Measurements from ENCODE around the gene GKN1.

Gene GKN1

GRCh38 chr2:68946117-68946516, 28.3 kb upstream of the GKN1 start:
- Histone ChIP-seq H3K27ac (ENCODE audit: low read length, poor library complexity, severe bottlenecking) (no peak overlapping the region), H2AK5ac (ENCODE audit: low read length, severe bottlenecking) (no peak overlapping the region), H3K4me2 (ENCODE audit: low read length, poor library complexity, severe bottlenecking) (no peak overlapping the region), H3K14ac (ENCODE audit: low read length in 2 of 2) (no peak overlapping the region), H4K91ac (ENCODE audit: low read length) (no peak overlapping the region), H3K18ac (ENCODE audit: low read depth in 1 of 2, low read length in 2 of 2) (no peak overlapping the region), H3K4me1 (ENCODE audit: control insufficient read depth, insufficient read depth, low read depth, low read length) (peaks cover 10% of the 10 kb centered on the region), H3K36me3 (ENCODE audit: control insufficient read depth in 1 of 2, insufficient read depth in 2 of 2, low read depth in 1 of 2, low read length in 2 of 2) (no peaks in the 10 kb centered on the region), H3K9ac (ENCODE audit: low read length) (no peak overlapping the region), H3K79me1 (replicated peaks; ENCODE audit: low read length, poor library complexity, severe bottlenecking) (no peaks in the 10 kb centered on the region), H3K23ac (ENCODE audit: low read length in 2 of 2) (no peak overlapping the region), H3K4me3 (ENCODE audit: insufficient read depth in 1 of 2, low read depth in 1 of 2, low read length in 2 of 2) (no peak overlapping the region), H3K27me3 (ENCODE audit: control insufficient read depth in 1 of 2, insufficient read depth in 1 of 2, low read length in 2 of 2) (no peaks in the 10 kb centered on the region), H3K4ac (ENCODE audit: low read depth in 1 of 2, low read length in 2 of 2) (no peak overlapping the region), H2BK12ac (ENCODE audit: low read length in 2 of 2) (no peak overlapping the region), H3K9me3 (ENCODE audit: control insufficient read depth, low read length) (peaks cover 8% of the 10 kb centered on the region), H2BK15ac (ENCODE audit: low read depth, poor library complexity, severe bottlenecking) (no peak overlapping the region), H2BK120ac (ENCODE audit: low read depth, low read length) (no peak overlapping the region), H4K8ac (ENCODE audit: low read length) (no peak overlapping the region), H2AFZ (ENCODE audit: low read depth, low read length) (no peak overlapping the region), H2BK5ac (ENCODE audit: low read depth, low read length, poor library complexity, severe bottlenecking) (no peak overlapping the region)
- 86% methylated on average over 1 of the region's 3 CpGs for WGBS
- DNase-seq, result no peak

DNA sequence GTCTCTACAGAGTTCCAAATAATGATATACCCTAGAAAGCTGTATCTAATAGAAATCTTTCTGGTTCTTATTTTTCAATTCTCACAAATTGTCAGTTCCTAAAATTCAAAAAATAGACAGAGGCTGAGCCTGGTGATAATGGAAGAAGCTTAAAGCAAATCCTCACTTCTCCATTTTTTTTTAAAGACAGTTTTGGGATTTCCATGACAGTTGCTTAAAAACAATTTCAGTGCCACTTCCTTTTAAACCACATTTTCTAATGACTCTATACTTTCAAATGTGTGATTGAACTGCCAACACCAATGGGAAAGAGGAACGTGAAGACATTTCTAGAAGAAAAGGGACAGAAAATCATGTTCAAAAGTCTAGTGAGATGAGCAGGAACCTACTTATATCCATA, 25.7 kb upstream of the GKN1 start:
- no peak overlapping the region for H2AK5ac ChIP-seq (ENCODE audit: low read length, severe bottlenecking)
- no peak overlapping the region for H4K91ac ChIP-seq (ENCODE audit: low read length)
- no peak overlapping the region for H3K27ac ChIP-seq (ENCODE audit: low read length, poor library complexity, severe bottlenecking)
- H3K18ac ChIP-seq (ENCODE audit: low read depth in 1 of 2, low read length in 2 of 2), result no peak overlapping the region
- no peak overlapping the region for H2BK15ac ChIP-seq (ENCODE audit: low read depth, poor library complexity, severe bottlenecking)
- 94% methylated on average over 1 of the region's 1 CpG for whole genome bisulfite sequencing
- no peak overlapping the region for H2BK120ac ChIP-seq (ENCODE audit: low read depth, low read length)
- no peaks in the 10 kb centered on the region for H3K79me1 ChIP-seq (replicated peaks; ENCODE audit: low read length, poor library complexity, severe bottlenecking)
- no peak overlapping the region for H2AFZ ChIP-seq (ENCODE audit: low read depth, low read length)
- H3K23ac ChIP-seq (ENCODE audit: low read length in 2 of 2), result no peak overlapping the region
- H4K8ac ChIP-seq (ENCODE audit: low read length), result no peak overlapping the region
- no peak overlapping the region for H2BK12ac ChIP-seq (ENCODE audit: low read length in 2 of 2)
- DNase-seq, result no peak
- no peaks in the 10 kb centered on the region for H3K9me3 ChIP-seq (ENCODE audit: control insufficient read depth, low read length)
- no peak overlapping the region for H2BK5ac ChIP-seq (ENCODE audit: low read depth, low read length, poor library complexity, severe bottlenecking)
- peaks cover 0 to 6% of the 10 kb centered on the region in 2 experiments for H3K27me3 ChIP-seq (ENCODE audit: control insufficient read depth in 1 of 2, insufficient read depth in 1 of 2, low read length in 2 of 2)
- H3K4me3 ChIP-seq (ENCODE audit: insufficient read depth in 1 of 2, low read depth in 1 of 2, low read length in 2 of 2), result no peak overlapping the region
- no peak overlapping the region for H3K14ac ChIP-seq (ENCODE audit: low read length in 2 of 2)
- peaks cover 8% of the 10 kb centered on the region for H3K4me1 ChIP-seq (ENCODE audit: control insufficient read depth, insufficient read depth, low read depth, low read length)
- no peak overlapping the region for H3K4me2 ChIP-seq (ENCODE audit: low read length, poor library complexity, severe bottlenecking)
- H3K36me3 ChIP-seq (ENCODE audit: control insufficient read depth in 1 of 2, insufficient read depth in 2 of 2, low read depth in 1 of 2, low read length in 2 of 2), result no peaks in the 10 kb centered on the region
- no peak overlapping the region for H3K4ac ChIP-seq (ENCODE audit: low read depth in 1 of 2, low read length in 2 of 2)
- no peak overlapping the region for H3K9ac ChIP-seq (ENCODE audit: low read length)

DNA sequence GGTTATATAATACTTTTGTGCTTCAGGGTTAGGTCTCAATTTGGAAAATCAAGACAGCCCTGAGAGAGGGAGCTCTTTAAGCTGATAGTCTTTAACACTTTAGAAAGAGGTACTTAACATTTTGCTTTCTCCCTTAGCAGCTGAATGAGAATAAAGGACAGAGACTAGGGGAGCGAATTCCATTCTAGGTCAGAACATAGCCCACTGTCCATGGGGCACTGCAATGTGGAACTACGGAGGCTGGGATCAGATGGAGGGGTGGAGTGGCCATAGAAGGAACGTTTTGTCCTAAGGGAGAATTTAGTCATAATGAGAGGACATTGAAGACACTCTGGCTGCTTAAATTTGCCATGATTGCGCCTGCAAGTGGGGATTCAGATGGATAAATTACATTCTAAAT, 22.5 kb upstream of the GKN1 start:
- H3K36me3 ChIP-seq (ENCODE audit: control insufficient read depth in 1 of 2, insufficient read depth in 2 of 2, low read depth in 1 of 2, low read length in 2 of 2), result no peaks in the 10 kb centered on the region
- peaks cover 0 to 6% of the 10 kb centered on the region in 2 experiments for H3K27me3 ChIP-seq (ENCODE audit: control insufficient read depth in 1 of 2, insufficient read depth in 1 of 2, low read length in 2 of 2)
- no peaks in the 10 kb centered on the region for H3K4me1 ChIP-seq (ENCODE audit: control insufficient read depth, insufficient read depth, low read depth, low read length)
- no peak overlapping the region for H3K27ac ChIP-seq (ENCODE audit: low read length, poor library complexity, severe bottlenecking)
- no peaks in the 10 kb centered on the region for H3K79me1 ChIP-seq (replicated peaks; ENCODE audit: low read length, poor library complexity, severe bottlenecking)
- no peak overlapping the region for H3K9ac ChIP-seq (ENCODE audit: low read length)
- no peak overlapping the region for H2BK15ac ChIP-seq (ENCODE audit: low read depth, poor library complexity, severe bottlenecking)
- H2BK5ac ChIP-seq (ENCODE audit: low read depth, low read length, poor library complexity, severe bottlenecking), result no peak overlapping the region
- no peak overlapping the region for H4K91ac ChIP-seq (ENCODE audit: low read length)
- H4K8ac ChIP-seq (ENCODE audit: low read length), result no peak overlapping the region
- no peak overlapping the region for H3K4me2 ChIP-seq (ENCODE audit: low read length, poor library complexity, severe bottlenecking)
- H3K4me3 ChIP-seq (ENCODE audit: insufficient read depth in 1 of 2, low read depth in 1 of 2, low read length in 2 of 2), result no peak overlapping the region
- no peak overlapping the region for H3K14ac ChIP-seq (ENCODE audit: low read length in 2 of 2)
- H3K4ac ChIP-seq (ENCODE audit: low read depth in 1 of 2, low read length in 2 of 2), result no peak overlapping the region
- 53% methylated on average over 4 of the region's 4 CpGs for WGBS
- H2BK12ac ChIP-seq (ENCODE audit: low read length in 2 of 2), result no peak overlapping the region
- H3K23ac ChIP-seq (ENCODE audit: low read length in 2 of 2), result no peak overlapping the region
- no peak overlapping the region for H2AFZ ChIP-seq (ENCODE audit: low read depth, low read length)
- no peak overlapping the region for H2AK5ac ChIP-seq (ENCODE audit: low read length, severe bottlenecking)
- H3K9me3 ChIP-seq (ENCODE audit: control insufficient read depth, low read length), result no peaks in the 10 kb centered on the region
- no peak overlapping the region for H3K18ac ChIP-seq (ENCODE audit: low read depth in 1 of 2, low read length in 2 of 2)
- no peak for DNase-seq
- H2BK120ac ChIP-seq (ENCODE audit: low read depth, low read length), result no peak overlapping the region

DNA sequence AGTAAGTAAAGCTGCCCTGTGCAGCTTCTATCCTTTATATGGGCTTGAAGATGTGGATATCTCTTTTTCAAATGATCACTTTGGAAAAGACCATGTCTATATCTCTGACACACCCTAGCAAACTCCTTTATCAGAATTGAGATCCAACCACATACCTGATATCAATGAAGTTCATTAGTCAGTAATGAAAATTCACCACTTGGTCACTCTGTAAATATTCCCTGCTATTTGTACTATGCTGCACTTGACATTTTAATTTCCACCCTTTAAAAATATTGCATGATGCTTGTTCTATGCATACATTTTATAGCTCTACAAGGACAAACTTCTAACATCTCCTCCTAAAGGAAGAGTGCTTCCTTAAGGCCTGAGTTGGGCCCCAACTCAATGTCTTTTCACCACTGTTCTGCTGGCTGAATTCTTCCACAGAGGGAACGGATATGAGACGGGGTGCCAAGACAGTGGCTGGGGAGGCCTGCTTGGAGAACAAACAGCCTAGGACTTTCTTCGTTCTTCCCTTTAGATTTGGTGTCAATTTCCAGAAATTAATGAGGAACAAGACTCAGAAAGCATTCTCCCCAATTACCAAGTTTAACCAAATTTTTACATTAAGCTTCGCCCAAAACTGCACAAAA, 21.4 kb upstream of the GKN1 start, which contains the start of gene GKN2:
GKN2 (minus strand) TSS at position 7 of the 635 bp plus-strand sequence. CDS start 32 bp downstream, outside the sequence.
- H2AK5ac ChIP-seq (ENCODE audit: low read length, severe bottlenecking), result no peak within 1 kb of the TSS

More for the DNA sequence above, 21.4 kb upstream of the GKN1 start, which contains the start of gene GKN2:
- Histone ChIP-seq H3K79me1 (replicated peaks; ENCODE audit: low read length, poor library complexity, severe bottlenecking) (no peaks in the 10 kb centered on the region), H3K4me1 (ENCODE audit: control insufficient read depth, insufficient read depth, low read depth, low read length) (no peaks in the 10 kb centered on the region), H4K91ac (ENCODE audit: low read length) (no peak within 1 kb of the TSS), H3K36me3 (ENCODE audit: control insufficient read depth in 1 of 2, insufficient read depth in 2 of 2, low read depth in 1 of 2, low read length in 2 of 2) (no peaks in the 10 kb centered on the region), H3K23ac (ENCODE audit: low read length in 2 of 2) (no peak within 1 kb of the TSS), H3K27ac (ENCODE audit: low read length, poor library complexity, severe bottlenecking) (no peak within 1 kb of the TSS), H3K9ac (ENCODE audit: low read length) (no peak within 1 kb of the TSS), H3K4me3 (ENCODE audit: insufficient read depth in 1 of 2, low read depth in 1 of 2, low read length in 2 of 2) (no peak within 1 kb of the TSS), H2BK15ac (ENCODE audit: low read depth, poor library complexity, severe bottlenecking) (no peak within 1 kb of the TSS), H3K27me3 (ENCODE audit: control insufficient read depth in 1 of 2, insufficient read depth in 1 of 2, low read length in 2 of 2) (peaks cover 0 to 6% of the 10 kb centered on the region in 2 experiments), H3K14ac (ENCODE audit: low read length in 2 of 2) (no peak within 1 kb of the TSS), H3K4ac (ENCODE audit: low read depth in 1 of 2, low read length in 2 of 2) (no peak within 1 kb of the TSS), H3K9me3 (ENCODE audit: control insufficient read depth, low read length) (no peaks in the 10 kb centered on the region), H3K18ac (ENCODE audit: low read depth in 1 of 2, low read length in 2 of 2) (no peak within 1 kb of the TSS), H3K4me2 (ENCODE audit: low read length, poor library complexity, severe bottlenecking) (no peak within 1 kb of the TSS), H2AFZ (ENCODE audit: low read depth, low read length) (no peak within 1 kb of the TSS), H2BK120ac (ENCODE audit: low read depth, low read length) (no peak within 1 kb of the TSS), H2BK12ac (ENCODE audit: low read length in 2 of 2) (no peak within 1 kb of the TSS), H2BK5ac (ENCODE audit: low read depth, low read length, poor library complexity, severe bottlenecking) (no peak within 1 kb of the TSS), H4K8ac (ENCODE audit: low read length) (no peak within 1 kb of the TSS)
- 95% methylated on average over 2 of the region's 4 CpGs for WGBS
- no peak for DNase-seq
